Measurements from ENCODE around the gene ABCG4.

The ABCG4 gene

GRCh38 chr11:119147604-119148333, 1.1 kb upstream of the ABCG4 start:
- TF ChIP-seq EZH2phosphoT487 (IDR thresholded peaks at IDR 0.05; ENCODE audit: borderline replicate concordance, low read length) (no peak), CTCF (IDR thresholded peaks at IDR 0.05; ENCODE audit: low read depth, low read length, poor library complexity, severe bottlenecking) (no peak)
- no peaks in the 10 kb centered on the region for H3K9me2 ChIP-seq (replicated peaks; ENCODE audit: control insufficient read depth, low read length)
- H3K36me3 ChIP-seq (ENCODE audit: control insufficient read depth, low read length), result no peaks in the 10 kb centered on the region
- no peaks in the 10 kb centered on the region for H3K9me3 ChIP-seq (ENCODE audit: control insufficient read depth, insufficient read depth, low read length)
- H3K4me2 ChIP-seq (ENCODE audit: low read length), result no peak overlapping the region
- H3K27ac ChIP-seq (ENCODE audit: low read depth, low read length), result no peak overlapping the region
- no peaks in the 10 kb centered on the region for H3K79me2 ChIP-seq (ENCODE audit: control insufficient read depth, low read length)
- no peaks in the 10 kb centered on the region for H3F3A ChIP-seq (ENCODE audit: control insufficient read depth, insufficient read depth)
- peaks cover 69% of the 10 kb centered on the region for H3K27me3 ChIP-seq (ENCODE audit: control insufficient read depth, low read length)
- H3K4me3 ChIP-seq (ENCODE audit: low read length), result no peak overlapping the region
- no peaks in the 10 kb centered on the region for H4K20me1 ChIP-seq (ENCODE audit: control insufficient read depth, insufficient read depth, low read depth, low read length)
- H3K4me1 ChIP-seq (ENCODE audit: control insufficient read depth, low read length), result peaks cover 13% of the 10 kb centered on the region

- no peaks in the 10 kb centered on the region for H3K36me3 ChIP-seq (ENCODE audit: control insufficient read depth, low read length)
- no peak for TF ChIP-seq EZH2phosphoT487 (IDR thresholded peaks at IDR 0.05; ENCODE audit: borderline replicate concordance, low read length)
- no peak for TF ChIP-seq CTCF (IDR thresholded peaks at IDR 0.05; ENCODE audit: low read depth, low read length, poor library complexity, severe bottlenecking)
- H3K4me1 ChIP-seq (ENCODE audit: control insufficient read depth, low read length), result peaks cover 13% of the 10 kb centered on the region
- no peaks in the 10 kb centered on the region for H3K79me2 ChIP-seq (ENCODE audit: control insufficient read depth, low read length)
- no peaks in the 10 kb centered on the region for H3K9me2 ChIP-seq (replicated peaks; ENCODE audit: control insufficient read depth, low read length)
- no peaks in the 10 kb centered on the region for H3F3A ChIP-seq (ENCODE audit: control insufficient read depth, insufficient read depth)
- H3K27me3 ChIP-seq (ENCODE audit: control insufficient read depth, low read length), result peaks cover 75% of the 10 kb centered on the region
- no peaks in the 10 kb centered on the region for H3K9me3 ChIP-seq (ENCODE audit: control insufficient read depth, insufficient read depth, low read length)
- H4K20me1 ChIP-seq (ENCODE audit: control insufficient read depth, insufficient read depth, low read depth, low read length), result no peaks in the 10 kb centered on the region
- peak overlapping the region; percentile 72 for H3K4me3 ChIP-seq (ENCODE audit: low read length)
- H3K4me2 ChIP-seq (ENCODE audit: low read length), result peak overlapping the region; percentile 93
- H3K27ac ChIP-seq (ENCODE audit: low read depth, low read length), result no peak overlapping the region
These were observed 183 bp upstream of the ABCG4 start for GRCh38 chr11:119148720-119149017.

DNA sequence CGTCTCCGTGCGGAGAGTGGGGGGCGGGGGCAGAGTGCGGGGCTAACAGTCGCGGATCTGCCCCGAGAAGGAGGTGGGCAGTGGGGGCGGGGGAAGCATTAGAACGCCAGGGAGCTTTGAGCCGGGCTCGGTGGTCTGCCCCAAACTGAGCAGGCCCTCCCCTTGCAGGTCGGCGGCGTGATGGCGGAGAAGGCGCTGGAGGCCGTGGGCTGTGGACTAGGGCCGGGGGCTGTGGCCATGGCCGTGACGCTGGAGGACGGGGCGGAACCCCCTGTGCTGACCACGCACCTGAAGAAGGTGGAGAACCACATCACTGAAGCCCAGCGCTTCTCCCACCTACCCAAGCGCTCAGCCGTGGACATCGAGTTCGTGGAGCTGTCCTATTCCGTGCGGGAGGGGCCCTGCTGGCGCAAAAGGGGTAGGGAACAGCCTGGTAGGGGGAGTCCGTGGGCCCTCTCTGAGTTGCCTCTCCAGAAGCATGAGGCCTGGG, 979 bp downstream of the ABCG4 start:
- Histone ChIP-seq H3K4me2 (ENCODE audit: low read length) (peak overlapping the region; percentile 93), H3F3A (ENCODE audit: control insufficient read depth, insufficient read depth) (no peaks in the 10 kb centered on the region), H3K27me3 (ENCODE audit: control insufficient read depth, low read length) (peaks cover 85% of the 10 kb centered on the region), H3K4me1 (ENCODE audit: control insufficient read depth, low read length) (peaks cover 13% of the 10 kb centered on the region), H3K79me2 (ENCODE audit: control insufficient read depth, low read length) (no peaks in the 10 kb centered on the region), H3K27ac (ENCODE audit: low read depth, low read length) (no peak overlapping the region), H3K9me3 (ENCODE audit: control insufficient read depth, insufficient read depth, low read length) (no peaks in the 10 kb centered on the region), H3K9me2 (replicated peaks; ENCODE audit: control insufficient read depth, low read length) (no peaks in the 10 kb centered on the region), H3K36me3 (ENCODE audit: control insufficient read depth, low read length) (no peaks in the 10 kb centered on the region), H4K20me1 (ENCODE audit: control insufficient read depth, insufficient read depth, low read depth, low read length) (no peaks in the 10 kb centered on the region), H3K4me3 (ENCODE audit: low read length) (peak overlapping the region; percentile 72)
- TF ChIP-seq EZH2phosphoT487 (IDR thresholded peaks at IDR 0.05; ENCODE audit: borderline replicate concordance, low read length), result no peak
- TF ChIP-seq CTCF (IDR thresholded peaks at IDR 0.05; ENCODE audit: low read depth, low read length, poor library complexity, severe bottlenecking), result no peak

All from DOHH2 (cell line).